Keratinocyte (primary cell): ENCODE results near the gene FARP1. TPM values are rescaled to one million over a fixed set of nuclear protein-coding genes. Genes with fewer than 3 reads are reported as not detected.

Experiments
- DNase-seq: peaks from one replicate; pipeline ENCODE4 v3.0.0-alpha.2; 2011; ENCODE audit warnings: low read depth, missing footprints, low spot score
- FAIRE-seq: peaks from 2 replicates; lab custom pipeline; 2011; peaks lifted over from hg19 to GRCh38; lab: Jason Lieb, UNC
- H2AFZ ChIP-seq: 2 replicates; pipeline ENCODE4 v1.6.0; 2012; ENCODE audit warnings: low read length, control low read depth, inconsistent platforms; ENCODE audit not compliant: control insufficient read depth
- H3K27ac ChIP-seq: 2 replicates; pipeline ENCODE4 v1.5.1; 2011; ENCODE audit warnings: low read length; ENCODE audit not compliant: control insufficient read depth, insufficient read depth
- H3K27me3 ChIP-seq: 3 replicates; pipeline ENCODE4 v1.6.0; 2011; ENCODE audit warnings: low read length; ENCODE audit not compliant: control insufficient read depth, insufficient read depth; ENCODE audit errors: extremely low read depth
- H3K36me3 ChIP-seq, 2 experiments: 2 replicates in 1 of 2; 3 replicates in 1 of 2; pipeline ENCODE4 v1.5.1; 2011; ENCODE audit warnings: low read length in 2 of 2, mild to moderate bottlenecking in 1 of 2; ENCODE audit not compliant: control insufficient read depth in 2 of 2, insufficient read depth in 2 of 2; ENCODE audit errors: extremely low read depth in 1 of 2
- H3K4me1 ChIP-seq: 3 replicates; pipeline ENCODE4 v1.5.1; 2011; ENCODE audit warnings: low read length; ENCODE audit not compliant: control insufficient read depth, insufficient read depth; ENCODE audit errors: extremely low read depth
- H3K4me2 ChIP-seq: 3 replicates; pipeline ENCODE4 v1.6.0; 2011; ENCODE audit warnings: low read depth, low read length; ENCODE audit not compliant: control insufficient read depth, insufficient read depth; ENCODE audit errors: extremely low read depth
- H3K4me3 ChIP-seq, 3 experiments: fragments of 200-600 bp in 1 of 3; sonication (generic) in 1 of 3; 2 replicates in 2 of 3; 3 replicates in 1 of 3; pipeline ENCODE4 v1.5.1; 2011 to 2016; ENCODE audit warnings: low read length in 3 of 3, mild to moderate bottlenecking in 3 of 3, control low read depth in 2 of 3, inconsistent platforms in 1 of 3, low read depth in 1 of 3, mixed read lengths in 1 of 3, mixed run types in 1 of 3, moderate library complexity in 1 of 3; ENCODE audit not compliant: control insufficient read depth in 2 of 3, insufficient read depth in 2 of 3; ENCODE audit errors: extremely low read depth in 1 of 3
- H3K79me2 ChIP-seq: 2 replicates; pipeline ENCODE4 v1.6.0; 2012; ENCODE audit warnings: low read length; ENCODE audit not compliant: control insufficient read depth, insufficient read depth
- H3K9ac ChIP-seq: 3 replicates; pipeline ENCODE4 v1.6.0; 2011; ENCODE audit warnings: low read length; ENCODE audit not compliant: control insufficient read depth, insufficient read depth; ENCODE audit errors: extremely low read depth
- H3K9me1 ChIP-seq: 3 replicates; pipeline ENCODE4 v1.6.0; 2011; ENCODE audit warnings: low read length; ENCODE audit not compliant: control insufficient read depth, insufficient read depth; ENCODE audit errors: extremely low read depth
- H3K9me3 ChIP-seq: 2 replicates; pipeline ENCODE4 v1.5.1; 2012; ENCODE audit warnings: low read depth, low read length; ENCODE audit not compliant: control insufficient read depth
- H4K20me1 ChIP-seq: 3 replicates; pipeline ENCODE4 v1.6.0; 2011; ENCODE audit warnings: low read length; ENCODE audit not compliant: control insufficient read depth, insufficient read depth; ENCODE audit errors: extremely low read depth
- EZH2 ChIP-seq: IDR thresholded peaks from one replicate; pipeline ENCODE4 v1.6.1; 2012; ENCODE audit warnings: inconsistent platforms, mild to moderate bottlenecking, low read length, moderate library complexity
- dilution Hi-C: fragments of 300-500 bp; cut with MboI; formaldehyde crosslinking; loops from one replicate; pipeline ENCODE4 v1.7.0; 2020; ENCODE audit warnings: low sequenced_read_pairs; ENCODE audit not compliant: extremely low pct_ligation_motif_present
- polyA plus RNA-seq, 5 experiments: library from polyadenylated mRNA; depleted of rRNA in 3 of 5; stranded (reverse) in 3 of 5; stranded (forward) in 1 of 5; unstranded in 1 of 5; fragments of >200 nt; gene quantifications; 1 replicate in 1 of 5; 2 replicates in 3 of 5; 3 replicates in 1 of 5; pipeline versions ENCODE4 v1.2.1 to v1.2.3, GENCODE V29; 2011 to 2012; ENCODE audit warnings: missing spikeins in 2 of 5, low read depth in 1 of 5, low replicate concordance in 1 of 5
- TF ChIP-seq, protein P1 (sequence below), 3 experiments: IDR thresholded peaks in 1 of 3; conservative IDR thresholded peaks in 1 of 3; optimal IDR thresholded peaks in 1 of 3; 2 replicates in 2 of 3; 3 replicates in 1 of 3; pipeline versions ENCODE3 to v1.5.1; 2011; ENCODE audit warnings: low read length in 3 of 3, mild to moderate bottlenecking in 3 of 3, moderate library complexity in 2 of 3, control low read depth in 1 of 3, inconsistent platforms in 1 of 3; ENCODE audit not compliant: insufficient read depth in 2 of 3; ENCODE audit errors: extremely low read depth in 1 of 3

Gene FARP1
- polyA plus RNA-seq, 1 donor (not counting 4 experiments of a cell fraction or from before 2014, with no cell fraction given), result 10.3 TPM

- Histone ChIP-seq H3K4me2 (no peak overlapping the region), H3K9ac (no peak overlapping the region), H3K9me3 (no peaks in the 10 kb centered on the region), H3K27ac (no peak overlapping the region), H3K4me3 (no peak overlapping the region), H2AFZ (no peak overlapping the region), H4K20me1 (no peaks in the 10 kb centered on the region), H3K4me1 (no peaks in the 10 kb centered on the region), H3K27me3 (no peaks in the 10 kb centered on the region), H3K9me1 (no peaks in the 10 kb centered on the region), H3K36me3 (peaks cover 35 to 39% of the 10 kb centered on the region in 2 experiments), H3K79me2 (peaks cover 3% of the 10 kb centered on the region)
- no peak for DNase-seq
- dilution Hi-C loops, result no loop called here
- peak; percentile 70 for FAIRE-seq
- TF ChIP-seq, protein P1, sequence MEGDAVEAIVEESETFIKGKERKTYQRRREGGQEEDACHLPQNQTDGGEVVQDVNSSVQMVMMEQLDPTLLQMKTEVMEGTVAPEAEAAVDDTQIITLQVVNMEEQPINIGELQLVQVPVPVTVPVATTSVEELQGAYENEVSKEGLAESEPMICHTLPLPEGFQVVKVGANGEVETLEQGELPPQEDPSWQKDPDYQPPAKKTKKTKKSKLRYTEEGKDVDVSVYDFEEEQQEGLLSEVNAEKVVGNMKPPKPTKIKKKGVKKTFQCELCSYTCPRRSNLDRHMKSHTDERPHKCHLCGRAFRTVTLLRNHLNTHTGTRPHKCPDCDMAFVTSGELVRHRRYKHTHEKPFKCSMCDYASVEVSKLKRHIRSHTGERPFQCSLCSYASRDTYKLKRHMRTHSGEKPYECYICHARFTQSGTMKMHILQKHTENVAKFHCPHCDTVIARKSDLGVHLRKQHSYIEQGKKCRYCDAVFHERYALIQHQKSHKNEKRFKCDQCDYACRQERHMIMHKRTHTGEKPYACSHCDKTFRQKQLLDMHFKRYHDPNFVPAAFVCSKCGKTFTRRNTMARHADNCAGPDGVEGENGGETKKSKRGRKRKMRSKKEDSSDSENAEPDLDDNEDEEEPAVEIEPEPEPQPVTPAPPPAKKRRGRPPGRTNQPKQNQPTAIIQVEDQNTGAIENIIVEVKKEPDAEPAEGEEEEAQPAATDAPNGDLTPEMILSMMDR (optimal IDR thresholded peaks at IDR 0.05 in 1 of 3, IDR thresholded peaks at IDR 0.05 in 1 of 3, conservative IDR thresholded peaks at IDR 0.05 in 1 of 3; ENCODE audit: extremely low read depth in 1 of 3, insufficient read depth in 2 of 3, low read length in 3 of 3), result no peak
- TF ChIP-seq EZH2, result no peak
Observed at GRCh38 chr13:98454389-98454881, 311.5 kb downstream of the FARP1 start.

DNA sequence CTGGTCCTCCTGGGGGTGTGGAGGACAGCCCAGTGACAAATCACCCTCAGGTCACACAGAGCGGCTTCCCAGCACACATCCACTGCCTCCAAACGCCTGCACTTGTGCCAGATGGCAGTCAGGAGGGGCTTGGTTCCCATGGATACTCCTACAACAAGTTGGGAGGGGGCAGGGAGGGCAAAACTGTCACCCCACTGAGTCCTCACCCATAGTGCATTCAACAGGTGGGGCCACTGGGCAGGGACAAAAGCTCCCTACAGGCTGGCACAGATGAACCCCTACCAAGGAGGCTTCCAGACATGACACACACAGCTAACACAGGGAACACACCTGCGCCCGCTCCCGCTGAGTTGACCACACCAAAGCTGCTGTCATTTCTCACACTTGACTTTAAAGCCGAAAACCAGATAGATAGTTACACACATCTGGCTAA is 313.5 kb downstream of the FARP1 start:
- DNase-seq (no peak), FAIRE-seq (no peak)
- Histone ChIP-seq H3K9ac (no peak overlapping the region), H3K9me1 (no peaks in the 10 kb centered on the region), H3K4me1 (no peaks in the 10 kb centered on the region), H4K20me1 (no peaks in the 10 kb centered on the region), H3K79me2 (peaks cover 4% of the 10 kb centered on the region), H3K9me3 (no peaks in the 10 kb centered on the region), H3K4me3 (no peak overlapping the region), H2AFZ (no peak overlapping the region), H3K4me2 (no peak overlapping the region), H3K36me3 (peaks cover 32 to 37% of the 10 kb centered on the region in 2 experiments), H3K27me3 (no peaks in the 10 kb centered on the region), H3K27ac (no peak overlapping the region)
- TF ChIP-seq, protein P1 (optimal IDR thresholded peaks at IDR 0.05 in 1 of 3, IDR thresholded peaks at IDR 0.05 in 1 of 3, conservative IDR thresholded peaks at IDR 0.05 in 1 of 3; ENCODE audit: extremely low read depth in 1 of 3, insufficient read depth in 2 of 3, low read length in 3 of 3), result no peak
- TF ChIP-seq EZH2, result no peak
- dilution Hi-C loops, result no loop called here
